Hematopoietic multipotent progenitor cell treated with erythropoietin and hydrocortisone succinate and interleukin-3 and kit ligand, for 8 days (in vitro differentiated cells): ENCODE results near the gene ARHGEF11.
"Not testable (repeated sequence)": the region's sequence is repeated elsewhere in the genome, so short reads cannot be mapped to it uniquely, and the experiment has no call there.

Experiments
- DNase-seq: peaks from one replicate; pipeline ENCODE4 v3.0.0-alpha.2; 2015

ARHGEF11 gene

GRCh38 chr1:156928043-156928602 is 117.4 kb downstream of the ARHGEF11 start:
- DNase-seq, result no peak

- peak; percentile 80 for DNase-seq
Measured at GRCh38 chr1:156927215-156928042, 118.1 kb downstream of the ARHGEF11 start.

GRCh38 chr1:156926695-156927094 is 118.8 kb downstream of the ARHGEF11 start:
- not testable (repeated sequence) for DNase-seq

- peak; percentile 96 for DNase-seq
Measured at GRCh38 chr1:156926175-156926574, 119.4 kb downstream of the ARHGEF11 start.

GRCh38 chr1:156925154-156926010 is 120.2 kb downstream of the ARHGEF11 start:
- no peak for DNase-seq

GRCh38 chr1:156924478-156925153 is 120.9 kb downstream of the ARHGEF11 start:
- DNase-seq, result no peak

- DNase-seq, result no peak
Measured at GRCh38 chr1:156923670-156924477, 121.7 kb downstream of the ARHGEF11 start.

- no peak for DNase-seq
Measured at GRCh38 chr1:156922986-156923669, 122.4 kb downstream of the ARHGEF11 start.

GRCh38 chr1:156921053-156921529 is 124.5 kb downstream of the ARHGEF11 start:
- DNase-seq, result no peak

GRCh38 chr1:156920233-156921052 is 125.1 kb downstream of the ARHGEF11 start, which contains the start of gene LRRC71:
Gene LRRC71, plus strand, starts transcription at chr1:156920632. Its CDS starts 172 bp downstream, at chr1:156920804.
- DNase-seq, result peak; percentile 82

- peak; percentile 80 for DNase-seq
Measured at GRCh38 chr1:156914440-156914856, 131.1 kb downstream of the ARHGEF11 start.

- DNase-seq, result no peak
Measured at GRCh38 chr1:156913809-156914387, 131.6 kb downstream of the ARHGEF11 start.

GRCh38 chr1:156912861-156913808 is 132.4 kb downstream of the ARHGEF11 start:
- DNase-seq, result no peak

GRCh38 chr1:156912310-156912709 is 133.2 kb downstream of the ARHGEF11 start:
- no peak for DNase-seq

GRCh38 chr1:156911577-156912298 is 133.8 kb downstream of the ARHGEF11 start:
- DNase-seq, result no peak

- peak; percentile 41 for DNase-seq
Measured at GRCh38 chr1:156910309-156910782, 135.2 kb downstream of the ARHGEF11 start.

GRCh38 chr1:156909671-156910070 is 135.9 kb downstream of the ARHGEF11 start:
- no peak for DNase-seq

- no peak for DNase-seq
Measured at GRCh38 chr1:156908955-156909354, 136.6 kb downstream of the ARHGEF11 start.
